ENCODE results near the gene HOXC6. TPM values are rescaled to one million over a fixed set of nuclear protein-coding genes. Genes with fewer than 3 reads are reported as not detected.

HOXC6 gene
- total and polyA plus RNA-seq, 2 of the 8 experiments (the other 6 are each of a cell fraction or from before 2014, with no cell fraction given) = not detected

DNA sequence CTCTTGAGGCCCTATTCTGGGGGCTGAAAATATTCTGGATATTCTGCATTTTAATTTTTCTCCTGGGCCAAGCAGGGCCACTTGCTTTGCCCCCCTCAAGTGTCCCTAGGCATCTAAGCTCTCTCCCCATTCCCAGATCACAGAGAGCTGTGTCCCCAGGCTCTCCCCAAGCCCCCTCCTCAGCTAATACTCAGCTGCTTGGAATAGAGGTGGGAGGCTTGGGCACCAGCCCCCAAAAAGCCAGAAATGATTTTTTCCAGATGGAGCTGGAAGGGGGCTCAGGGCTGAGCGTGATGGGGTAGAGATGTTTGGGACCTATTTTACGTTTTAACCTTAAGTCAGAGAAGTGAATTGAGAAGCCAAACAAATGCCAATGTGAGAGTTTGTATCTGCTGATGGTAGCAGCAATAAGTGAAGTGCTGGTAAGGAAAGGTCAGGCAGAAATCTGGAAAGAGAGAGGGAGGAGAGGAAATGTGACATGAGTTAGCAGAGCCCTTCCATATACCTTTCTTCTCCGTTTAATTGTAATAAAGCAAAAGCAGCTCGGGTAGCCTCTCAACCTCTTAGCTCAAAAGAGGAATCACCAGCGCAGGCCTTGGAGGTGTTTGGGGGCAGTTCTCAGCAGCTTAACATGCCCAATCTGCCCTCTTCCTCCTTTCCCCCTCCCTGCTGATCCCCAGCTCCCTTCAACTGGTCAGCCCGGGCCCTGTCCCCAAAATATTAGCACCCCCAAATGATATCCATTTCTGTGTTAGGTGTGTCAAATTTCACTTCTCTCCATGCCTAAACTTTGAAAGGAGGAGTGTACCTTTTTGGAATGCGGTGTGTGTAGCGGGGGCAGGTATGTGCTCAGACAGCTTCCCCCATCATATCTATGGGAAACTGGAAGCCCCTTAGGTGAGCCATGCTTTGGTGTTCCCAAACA lies 5.0 kb upstream of the HOXC6 start:
- Histone ChIP-seq H3K23me2 (ENCODE audit: low read depth, low read length) (peaks cover 3% of the 10 kb centered on the region; the same call in 1 of the 2 replicates), H3K27ac (ENCODE audit: low read depth, low read length) (no peak overlapping the region), H3K4me3 (ENCODE audit: extremely low read depth in 1 of 4, insufficient read depth in 2 of 4, low read depth in 3 of 4, low read length in 4 of 4) (no peak overlapping the region), H3K79me1 (ENCODE audit: low read depth, low read length) (no peaks in the 10 kb centered on the region), H2AK5ac (ENCODE audit: low read depth, low read length) (peak overlapping the region; percentile 65; the same call in 1 of the 2 replicates), H3K4ac (replicated peaks; ENCODE audit: insufficient read length, low read depth, low read length) (no peak overlapping the region), H3K9me3 (ENCODE audit: insufficient read depth in 2 of 2, low read depth in 1 of 2, low read length in 1 of 2) (no peaks in the 10 kb centered on the region), H3K14ac (ENCODE audit: insufficient read length) (no peak overlapping the region), H4K8ac (ENCODE audit: extremely low read depth, insufficient read depth, low read length) (no peak overlapping the region; the same call in none of the 2 replicates), H4K91ac (replicated peaks; ENCODE audit: insufficient read length, low read length) (no peak overlapping the region), H2BK12ac (ENCODE audit: low read depth, low read length) (no peak overlapping the region), H2BK120ac (replicated peaks; ENCODE audit: low read depth, low read length) (no peak overlapping the region), H3K4me2 (ENCODE audit: insufficient read depth in 1 of 2, low read depth in 2 of 2, low read length in 2 of 2) (no peak overlapping the region), H3K18ac (ENCODE audit: extremely low read depth, low read length) (no peak overlapping the region), H4K5ac (ENCODE audit: insufficient read length, low read depth, low read length) (no peak overlapping the region), H3K56ac (replicated peaks; ENCODE audit: insufficient read length, low read depth, low read length) (no peak overlapping the region), H3K36me3 (ENCODE audit: control insufficient read depth in 2 of 4, insufficient read depth in 4 of 4, low read length in 3 of 4) (no peaks in the 10 kb centered on the region; a peak in 1 of 8 replicates), H3K79me2 (ENCODE audit: control insufficient read depth in 1 of 2, insufficient read depth in 2 of 2, low read length in 2 of 2) (no peaks in the 10 kb centered on the region), H2AFZ (ENCODE audit: low read length) (no peak overlapping the region), H3K4me1 (replicated peaks in 1 of 4; ENCODE audit: control insufficient read depth in 3 of 4, insufficient read depth in 4 of 4, low read length in 3 of 4) (peaks cover 0 to 7% (median 3%) of the 10 kb centered on the region in 4 experiments; a peak in 5 of 7 replicates), H3K9ac (replicated peaks in 1 of 4; ENCODE audit: extremely low read depth in 1 of 4, low read depth in 3 of 4, low read length in 3 of 4) (no peak overlapping the region), H3K27me3 (replicated peaks in 1 of 4; ENCODE audit: control insufficient read depth in 3 of 4, extremely low read depth in 1 of 4, insufficient read depth in 3 of 4, low read length in 3 of 4) (peaks cover 96 to 100% (median 100%) of the 10 kb centered on the region in 4 experiments), H3K23ac (ENCODE audit: insufficient read length) (no peak overlapping the region), H2BK5ac (ENCODE audit: low read depth, low read length) (no peak overlapping the region), H4K20me1 (replicated peaks in 1 of 2; ENCODE audit: control insufficient read depth in 1 of 2, insufficient read depth in 2 of 2, low read length in 2 of 2) (peaks cover 10 to 31% of the 10 kb centered on the region in 2 experiments), H2BK15ac (ENCODE audit: low read length) (no peak overlapping the region), H2BK20ac (ENCODE audit: low read length) (no peak overlapping the region)
- ChIA-PET CTCF (ENCODE audit: partially characterized antibody) (interaction anchor here (0.8 to 12.5 kb wide), 23 partner anchors 10 to 355 kb away, joined by 3 to 172 read pairs (median 5); partner anchors contain the start of genes HOXC10, HOXC4, HOXC5 and HOXC8), POLR2A (ENCODE audit: partially characterized antibody) (interaction anchor here (0.8 to 1.4 kb wide), 5 partner anchors 11 to 38 kb away, joined by 3 read pairs; partner anchors contain the start of gene HOXC10)
- FAIRE-seq (no peak), DNase-seq (ENCODE audit: low read depth in 1 of 2, low spot score in 2 of 2) (no peak)
- TF ChIP-seq BRCA1 (IDR thresholded peaks at IDR 0.05; ENCODE audit: low read depth, low read length) (no peak), SRF (IDR thresholded peaks at IDR 0.05; ENCODE audit: low read depth, low read length) (no peak), RNF2 (IDR thresholded peaks at IDR 0.05; ENCODE audit: borderline replicate concordance, low read depth, low read length, missing control alignments, poor library complexity, severe bottlenecking) (peak; percentile 90), EZH2 (IDR thresholded peaks at IDR 0.05; ENCODE audit: low read depth, low read length, severe bottlenecking) (peak; percentile 86), SUZ12 (IDR thresholded peaks at IDR 0.05; ENCODE audit: low read length) (peak; percentile 48; the same call in 1 of the 2 replicates)
- TF ChIP-seq, protein P1, sequence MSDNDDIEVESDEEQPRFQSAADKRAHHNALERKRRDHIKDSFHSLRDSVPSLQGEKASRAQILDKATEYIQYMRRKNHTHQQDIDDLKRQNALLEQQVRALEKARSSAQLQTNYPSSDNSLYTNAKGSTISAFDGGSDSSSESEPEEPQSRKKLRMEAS (IDR thresholded peaks at IDR 0.05) = no peak
- WGBS, 2 experiments (ENCODE audit: extremely low coverage in 1 of 2, insufficient coverage in 1 of 2, insufficient read length in 1 of 2, insufficient replicate concordance in 2 of 2, low coverage in 1 of 2, low lambda C conversion rate in 2 of 2, missing lambda C conversion rate in 1 of 2) = 14% methylated on average over 8 of the region's 8 CpGs; no CpG with 5 or more reads in 1 of the 2 experiments

Measured in H1 (cell line).